GM21367 (cell line): ENCODE data around the gene GGCT.
A peak's percentile ranks its signal among the peaks of the same experiment; 100 is the strongest.
"Not testable (repeated sequence)": the region's sequence is repeated elsewhere in the genome, so short reads cannot be mapped to it uniquely, and the experiment has no call there.

Source experiments
- ATAC-seq: cut with Tn5 transposase; IDR thresholded peaks from one replicate; pipeline ENCODE4 v1.9.1; 2021; ENCODE audit not compliant: unreplicated experiment

The GGCT gene

DNA sequence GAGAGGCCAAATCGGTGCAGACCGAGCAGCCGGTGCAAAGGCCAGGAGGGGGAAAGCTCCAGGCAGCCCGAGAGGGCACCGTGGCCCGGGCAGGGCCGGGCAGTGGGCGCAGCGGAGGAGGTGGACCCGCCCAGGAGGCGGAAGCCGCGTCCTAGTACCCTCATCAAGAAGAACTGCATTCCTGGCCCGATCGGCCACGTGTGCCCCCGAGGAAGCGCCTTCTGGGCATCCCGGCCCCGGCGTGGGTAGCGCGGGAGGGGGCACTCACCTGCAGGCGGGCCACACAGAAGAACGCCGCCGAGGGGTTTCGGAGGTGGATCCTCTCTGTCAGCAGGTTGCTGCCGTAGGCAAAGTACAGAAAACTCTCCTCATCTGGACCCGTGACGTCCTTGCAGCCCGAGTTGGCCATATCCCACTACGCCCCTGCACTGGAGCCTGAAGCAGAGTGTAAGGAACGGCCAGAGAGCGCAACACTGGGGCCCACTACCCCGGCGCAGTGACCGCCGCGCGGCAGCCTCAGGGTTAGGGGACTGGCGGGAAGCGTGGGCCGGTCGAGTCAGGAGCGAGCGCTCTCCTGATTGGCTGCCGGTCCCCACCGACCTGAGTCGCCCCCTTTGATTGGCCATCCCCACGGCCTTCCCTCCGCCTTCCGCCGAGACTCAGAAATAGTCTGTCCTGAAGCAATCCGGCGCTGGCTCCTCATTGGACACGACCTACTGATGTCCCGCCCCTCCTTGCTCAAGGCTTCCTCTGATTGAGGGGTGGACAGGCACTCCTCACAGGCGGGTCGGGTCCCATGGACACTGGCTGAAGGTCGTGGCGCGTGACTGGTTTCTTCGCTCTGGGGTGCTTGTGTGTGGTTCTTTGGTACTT is at the start of gene GGCT:
Gene GGCT, minus strand, starts transcription at position 529 of the 873 bp plus-strand sequence. Its CDS starts 120 bp downstream, at position 409.
- peak; percentile 96 for ATAC-seq

GRCh38 chr7:30553546-30553945 is 48.9 kb upstream of the GGCT start:
- ATAC-seq: no peak

DNA sequence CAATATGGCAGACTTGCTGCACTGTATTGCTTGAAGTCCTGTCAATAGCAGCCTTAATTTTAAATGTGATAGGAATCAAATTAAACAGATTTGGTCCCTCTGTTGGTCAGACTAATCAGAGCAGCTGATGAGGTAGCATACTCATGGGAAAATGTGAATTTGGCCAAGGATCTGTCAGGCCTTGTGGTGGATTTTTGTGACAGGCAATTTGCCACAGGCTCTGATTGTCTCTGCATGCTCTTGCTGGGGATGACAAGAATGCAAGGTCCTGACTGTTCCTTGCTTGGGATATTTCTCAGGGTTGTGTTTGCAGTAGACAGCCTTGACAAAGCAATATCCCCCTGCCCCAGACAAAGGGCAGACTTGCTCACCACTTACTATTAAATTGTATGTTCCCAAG is 48.5 kb upstream of the GGCT start:
- no peak for ATAC-seq

- ATAC-seq: no peak
Observed at GRCh38 chr7:30552330-30552729, 47.7 kb upstream of the GGCT start.

DNA sequence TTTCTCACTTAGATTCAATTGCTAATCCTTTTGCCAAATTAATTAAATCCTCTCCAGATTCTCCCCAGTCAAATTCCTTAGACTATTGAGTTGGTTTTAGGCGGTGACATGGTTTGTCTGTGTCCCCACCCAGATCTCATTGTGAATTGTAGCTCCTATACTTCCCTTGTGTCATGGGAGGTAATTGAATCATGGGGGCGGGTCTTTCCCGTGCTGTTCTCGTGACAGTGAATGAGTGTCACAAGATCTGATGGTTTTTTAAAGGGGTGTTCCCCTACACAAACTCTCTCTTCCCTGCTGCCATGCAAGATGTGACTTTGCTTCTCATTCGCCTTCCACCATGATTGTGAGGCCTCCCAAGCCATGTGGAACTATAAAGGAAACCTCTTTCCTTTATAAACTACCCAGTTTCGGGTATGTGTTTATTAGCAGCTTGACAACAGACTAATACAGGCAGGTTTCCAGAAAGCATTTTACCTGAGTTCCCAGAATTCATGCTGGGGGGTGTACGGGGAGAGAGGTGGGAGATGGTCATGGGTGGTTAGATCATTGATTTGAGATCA is 45.4 kb upstream of the GGCT start:
- ATAC-seq: no peak

GRCh38 chr7:30548845-30549244 is 44.2 kb upstream of the GGCT start:
- ATAC-seq: no peak

- no peak for ATAC-seq
Observed at GRCh38 chr7:30546596-30546995, 42.0 kb upstream of the GGCT start.

- ATAC-seq: no peak
Observed at GRCh38 chr7:30545791-30546555, 41.3 kb upstream of the GGCT start.

- no peak for ATAC-seq
Observed at GRCh38 chr7:30543813-30544525, 39.3 kb upstream of the GGCT start.

DNA sequence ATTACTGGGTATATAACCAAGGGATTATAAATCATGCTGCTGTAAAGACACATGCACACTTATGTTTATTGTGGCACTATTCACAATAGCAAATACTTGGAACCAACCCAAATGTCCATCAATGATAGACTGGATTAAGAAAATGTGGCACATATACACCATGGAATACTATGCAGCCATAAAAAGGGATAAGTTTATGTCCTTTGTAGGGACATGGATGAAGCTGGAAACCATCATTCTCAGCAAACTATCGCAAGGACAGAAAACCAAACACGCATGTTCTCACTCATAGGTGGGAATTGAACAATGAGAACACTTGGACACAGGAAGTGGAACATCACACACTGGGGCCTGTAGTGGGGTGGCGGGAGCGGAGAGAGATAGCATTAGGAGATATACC is 38.5 kb upstream of the GGCT start:
- ATAC-seq: not testable (repeated sequence)

GRCh38 chr7:30533886-30534285 is 29.3 kb upstream of the GGCT start:
- ATAC-seq: no peak

DNA sequence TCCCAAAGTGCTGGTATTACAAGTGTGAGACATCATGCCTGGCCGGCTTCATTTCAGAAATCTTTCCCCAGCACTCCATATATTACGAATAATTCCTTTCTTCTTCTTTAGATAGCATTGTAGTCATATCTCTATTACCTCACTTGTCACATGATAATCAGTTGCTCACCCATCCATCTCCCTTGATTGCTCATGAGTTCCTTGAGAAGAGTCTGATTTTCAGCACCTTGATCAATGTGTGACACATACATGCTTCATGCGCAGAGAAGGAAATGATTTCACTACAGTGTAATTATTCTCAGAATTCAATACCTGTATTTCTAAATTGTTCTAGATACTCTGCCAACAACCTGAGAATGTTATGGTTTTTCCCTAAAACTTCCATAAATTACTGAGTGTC is 26.7 kb upstream of the GGCT start:
- ATAC-seq: no peak

DNA sequence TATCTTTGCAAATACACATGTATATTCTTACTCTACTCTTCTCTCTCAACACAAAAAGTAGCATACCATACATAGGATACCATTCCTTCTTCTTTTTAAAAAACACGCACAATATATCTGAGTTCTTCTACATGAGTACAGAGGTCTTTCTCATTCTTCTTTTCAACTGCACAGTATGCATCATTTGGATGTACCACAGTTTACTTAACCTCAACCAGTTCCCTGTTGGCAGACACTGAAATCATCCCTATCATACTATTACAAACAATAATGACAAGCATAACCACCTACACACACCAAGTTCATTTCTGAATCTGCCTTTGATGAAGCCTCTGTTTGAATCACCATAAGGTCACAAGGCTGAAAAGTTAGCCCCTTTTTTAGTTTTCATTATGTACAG is 25.7 kb upstream of the GGCT start:
- no peak for ATAC-seq

GRCh38 chr7:30528779-30529178 is 24.1 kb upstream of the GGCT start:
- ATAC-seq: no peak

GRCh38 chr7:30527297-30527696 is 22.7 kb upstream of the GGCT start:
- not testable (repeated sequence) for ATAC-seq

DNA sequence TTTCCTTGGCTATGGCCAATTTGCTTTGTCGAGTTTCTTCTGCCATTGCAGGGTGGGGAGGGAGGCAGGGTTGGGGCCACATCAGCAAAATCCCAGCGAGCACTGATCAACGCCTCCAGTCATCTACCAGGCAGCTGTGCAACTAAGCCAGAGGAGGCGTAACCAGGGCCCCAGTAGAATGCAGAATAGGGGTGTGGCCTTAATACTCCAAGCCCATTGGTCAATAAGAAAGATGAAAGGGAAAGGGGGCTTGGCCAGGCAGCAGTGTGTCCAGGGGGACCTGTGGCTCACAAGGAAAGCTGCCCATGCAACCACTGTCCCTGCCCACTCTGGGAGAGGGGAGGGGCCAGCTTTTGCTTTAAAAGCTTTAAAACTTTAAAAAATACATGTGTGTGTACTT is 21.5 kb upstream of the GGCT start:
- no peak for ATAC-seq

- ATAC-seq: no peak
Observed at GRCh38 chr7:30525429-30525828, 20.8 kb upstream of the GGCT start.

DNA sequence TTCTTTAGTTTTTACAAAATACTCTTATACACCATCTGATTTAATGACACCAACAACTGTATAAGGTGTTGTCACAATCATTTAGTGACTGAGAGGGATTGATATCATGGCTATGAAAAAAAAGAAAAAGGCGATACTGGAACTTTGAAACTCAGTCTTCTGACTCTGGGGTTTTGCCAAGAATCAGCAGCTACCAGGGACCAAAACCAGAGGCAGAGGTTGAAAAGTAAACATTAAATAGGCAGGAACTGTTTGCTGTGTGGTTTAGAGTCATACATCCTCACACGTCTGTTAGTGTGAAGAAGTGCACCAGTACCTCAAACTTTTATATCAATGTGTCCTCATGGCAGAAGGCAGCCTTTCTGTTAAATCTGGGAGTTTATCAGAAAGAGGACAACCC is 19.9 kb upstream of the GGCT start:
- ATAC-seq: no peak

GRCh38 chr7:30523466-30523865 is 18.8 kb upstream of the GGCT start:
- no peak for ATAC-seq

GRCh38 chr7:30522159-30522558 is 17.5 kb upstream of the GGCT start:
- no peak for ATAC-seq

GRCh38 chr7:30521532-30521931 is 16.9 kb upstream of the GGCT start:
- no peak for ATAC-seq
